Stomach (tissue), 4 donors: Measurements from ENCODE around the gene OR10T2.

Source experiments
- POLR2A ChIP-seq, 4 donors: fragments of 450-650 bp; IDR thresholded peaks; one replicate each; pipeline ENCODE4 v1.6.1; 2016; ENCODE audit warnings: antibody characterized with exemption in 4 of 4, control low read depth in 2 of 4, mild to moderate bottlenecking in 1 of 4, moderate library complexity in 1 of 4
- POLR2AphosphoS5 ChIP-seq, 3 donors: sonication (generic); formaldehyde crosslinking; IDR thresholded peaks; one replicate each; pipeline ENCODE4 v1.6.1; 2016; ENCODE audit warnings: antibody characterized with exemption in 3 of 3
- TF ChIP-seq, protein P1 (sequence below), 7 experiments: fragments of 450-650 bp in 4 of 7; fragments of 200-600 bp in 3 of 7; sonication (generic) in 3 of 7; IDR thresholded peaks; one replicate each; pipeline ENCODE4 v1.5.1; 2016 to 2019; ENCODE audit warnings: antibody characterized with exemption in 7 of 7, control low read depth in 2 of 7, mild to moderate bottlenecking in 1 of 7

DNA sequence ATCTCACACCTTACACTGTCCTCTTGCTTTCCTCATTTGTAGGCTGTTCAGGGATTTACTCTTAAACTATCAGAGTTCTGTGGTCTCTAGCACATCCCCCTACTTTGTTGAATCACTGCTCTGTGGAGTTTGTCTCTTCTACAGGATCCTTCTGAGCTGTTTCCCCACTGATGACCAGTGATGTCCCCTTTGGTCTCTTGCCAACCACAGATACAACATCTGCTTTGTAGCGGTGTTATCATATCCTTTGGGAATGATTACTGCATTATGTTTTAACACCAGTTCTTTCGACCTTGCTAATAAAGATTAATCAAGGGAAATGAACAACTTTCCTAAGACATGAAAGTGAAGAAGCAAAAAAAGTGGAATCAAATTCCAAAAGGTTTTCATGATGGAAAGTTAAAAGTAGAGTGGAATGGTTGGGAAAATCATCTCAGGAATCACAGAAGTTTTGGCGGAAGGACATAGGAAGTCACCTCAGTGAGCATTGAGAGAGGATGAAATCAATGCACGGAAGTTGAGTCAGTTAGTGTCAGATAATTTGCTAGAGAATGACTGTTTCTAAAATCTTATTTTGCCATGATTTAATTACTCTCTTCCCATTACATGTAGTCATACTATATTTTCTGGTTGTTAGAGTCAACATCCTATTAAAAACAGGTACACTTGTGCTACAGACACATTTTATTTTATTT is 15.5 kb upstream of the OR10T2 start:
- TF ChIP-seq POLR2A (IDR thresholded peaks at IDR 0.05) (no peak), POLR2AphosphoS5 (IDR thresholded peaks at IDR 0.05) (no peak)
- TF ChIP-seq, protein P1, sequence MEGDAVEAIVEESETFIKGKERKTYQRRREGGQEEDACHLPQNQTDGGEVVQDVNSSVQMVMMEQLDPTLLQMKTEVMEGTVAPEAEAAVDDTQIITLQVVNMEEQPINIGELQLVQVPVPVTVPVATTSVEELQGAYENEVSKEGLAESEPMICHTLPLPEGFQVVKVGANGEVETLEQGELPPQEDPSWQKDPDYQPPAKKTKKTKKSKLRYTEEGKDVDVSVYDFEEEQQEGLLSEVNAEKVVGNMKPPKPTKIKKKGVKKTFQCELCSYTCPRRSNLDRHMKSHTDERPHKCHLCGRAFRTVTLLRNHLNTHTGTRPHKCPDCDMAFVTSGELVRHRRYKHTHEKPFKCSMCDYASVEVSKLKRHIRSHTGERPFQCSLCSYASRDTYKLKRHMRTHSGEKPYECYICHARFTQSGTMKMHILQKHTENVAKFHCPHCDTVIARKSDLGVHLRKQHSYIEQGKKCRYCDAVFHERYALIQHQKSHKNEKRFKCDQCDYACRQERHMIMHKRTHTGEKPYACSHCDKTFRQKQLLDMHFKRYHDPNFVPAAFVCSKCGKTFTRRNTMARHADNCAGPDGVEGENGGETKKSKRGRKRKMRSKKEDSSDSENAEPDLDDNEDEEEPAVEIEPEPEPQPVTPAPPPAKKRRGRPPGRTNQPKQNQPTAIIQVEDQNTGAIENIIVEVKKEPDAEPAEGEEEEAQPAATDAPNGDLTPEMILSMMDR (IDR thresholded peaks at IDR 0.05), result no peak
